ENCODE measurements around the gene NUP153. TPM values are rescaled to one million over a fixed set of nuclear protein-coding genes. Genes with fewer than 3 reads are reported as not detected.

NUP153 gene
- total RNA-seq, 1 donor from 2014 or later: 33.5 TPM

DNA sequence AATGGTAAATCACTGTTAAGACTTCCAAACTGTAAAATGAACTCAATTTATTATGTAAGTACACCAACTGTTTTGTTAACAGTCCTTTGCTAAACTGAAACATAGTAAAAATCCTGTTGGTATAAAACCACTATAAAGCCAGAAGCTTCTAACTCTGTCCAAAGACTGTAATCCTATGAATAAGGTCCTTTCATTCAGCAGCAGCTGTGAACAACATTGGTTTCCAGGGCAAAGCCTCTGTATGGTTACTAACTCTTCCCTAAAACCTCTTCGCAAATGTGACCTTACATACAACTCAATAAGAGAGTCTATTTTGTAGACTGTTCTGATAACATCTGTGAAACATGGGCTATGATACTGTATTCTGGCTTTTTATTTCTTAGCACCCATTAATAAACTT, 40.1 kb downstream of the NUP153 start:
- TF ChIP-seq, protein P1, sequence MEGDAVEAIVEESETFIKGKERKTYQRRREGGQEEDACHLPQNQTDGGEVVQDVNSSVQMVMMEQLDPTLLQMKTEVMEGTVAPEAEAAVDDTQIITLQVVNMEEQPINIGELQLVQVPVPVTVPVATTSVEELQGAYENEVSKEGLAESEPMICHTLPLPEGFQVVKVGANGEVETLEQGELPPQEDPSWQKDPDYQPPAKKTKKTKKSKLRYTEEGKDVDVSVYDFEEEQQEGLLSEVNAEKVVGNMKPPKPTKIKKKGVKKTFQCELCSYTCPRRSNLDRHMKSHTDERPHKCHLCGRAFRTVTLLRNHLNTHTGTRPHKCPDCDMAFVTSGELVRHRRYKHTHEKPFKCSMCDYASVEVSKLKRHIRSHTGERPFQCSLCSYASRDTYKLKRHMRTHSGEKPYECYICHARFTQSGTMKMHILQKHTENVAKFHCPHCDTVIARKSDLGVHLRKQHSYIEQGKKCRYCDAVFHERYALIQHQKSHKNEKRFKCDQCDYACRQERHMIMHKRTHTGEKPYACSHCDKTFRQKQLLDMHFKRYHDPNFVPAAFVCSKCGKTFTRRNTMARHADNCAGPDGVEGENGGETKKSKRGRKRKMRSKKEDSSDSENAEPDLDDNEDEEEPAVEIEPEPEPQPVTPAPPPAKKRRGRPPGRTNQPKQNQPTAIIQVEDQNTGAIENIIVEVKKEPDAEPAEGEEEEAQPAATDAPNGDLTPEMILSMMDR (IDR thresholded peaks at IDR 0.05): no peak
- Histone ChIP-seq H3K4me1 (no peaks in the 10 kb centered on the region), H3K27me3 (no peaks in the 10 kb centered on the region), H3K36me3 (peaks cover 83% of the 10 kb centered on the region), H3K27ac (no peak overlapping the region), H3K4me3 (no peak overlapping the region), H3K9me3 (no peaks in the 10 kb centered on the region)
- no peak for ATAC-seq
- intact Hi-C loops (cut with DNase I): no loop called here
- no peak for DNase-seq

DNA sequence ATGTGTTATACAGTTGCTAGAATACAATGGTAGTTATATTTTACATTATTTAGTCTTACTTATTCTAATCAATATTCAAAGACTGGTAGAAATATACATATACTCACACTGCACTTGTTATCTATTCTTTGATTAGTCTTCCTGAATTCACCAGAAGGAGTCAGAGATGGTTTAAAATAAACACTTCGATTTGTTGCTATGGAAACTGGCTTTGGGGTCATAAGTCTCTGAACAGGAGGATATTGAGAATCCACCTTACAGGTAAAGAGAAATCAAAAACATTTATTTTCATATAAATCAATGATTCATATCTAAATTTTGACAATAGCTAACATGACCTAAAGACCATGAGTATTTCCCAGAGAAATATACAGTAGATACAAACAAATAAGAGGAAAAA, 41.6 kb downstream of the NUP153 start:
- TF ChIP-seq, protein P1 (IDR thresholded peaks at IDR 0.05): no peak
- no peak overlapping the region for H3K4me3 ChIP-seq
- H3K4me1 ChIP-seq: no peaks in the 10 kb centered on the region
- no peaks in the 10 kb centered on the region for H3K27me3 ChIP-seq
- DNase-seq (no peak), ATAC-seq (no peak)
- H3K36me3 ChIP-seq: peaks cover 87% of the 10 kb centered on the region
- no peaks in the 10 kb centered on the region for H3K9me3 ChIP-seq
- intact Hi-C loops (cut with DNase I): no loop called here
- no peak overlapping the region for H3K27ac ChIP-seq

DNA sequence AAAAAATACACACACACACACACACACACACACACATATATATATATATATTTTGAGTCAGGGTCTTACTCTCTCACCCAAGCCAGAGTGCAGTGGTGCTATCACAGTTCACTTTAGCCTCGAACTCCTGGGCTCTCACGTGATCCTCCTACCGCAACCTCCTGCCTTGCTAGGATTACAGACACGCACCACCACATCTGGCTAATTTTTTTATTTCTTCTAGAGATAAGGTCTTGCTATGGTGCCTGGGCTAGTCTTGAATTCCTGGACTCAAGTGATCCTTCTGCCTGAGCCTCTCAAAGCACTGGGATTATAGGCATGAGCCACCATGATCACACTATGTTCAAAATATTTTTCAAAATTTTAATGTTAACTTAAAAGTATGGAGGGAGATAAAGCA, 43.5 kb downstream of the NUP153 start:
- peaks cover 92% of the 10 kb centered on the region for H3K36me3 ChIP-seq
- no peak overlapping the region for H3K27ac ChIP-seq

DNA sequence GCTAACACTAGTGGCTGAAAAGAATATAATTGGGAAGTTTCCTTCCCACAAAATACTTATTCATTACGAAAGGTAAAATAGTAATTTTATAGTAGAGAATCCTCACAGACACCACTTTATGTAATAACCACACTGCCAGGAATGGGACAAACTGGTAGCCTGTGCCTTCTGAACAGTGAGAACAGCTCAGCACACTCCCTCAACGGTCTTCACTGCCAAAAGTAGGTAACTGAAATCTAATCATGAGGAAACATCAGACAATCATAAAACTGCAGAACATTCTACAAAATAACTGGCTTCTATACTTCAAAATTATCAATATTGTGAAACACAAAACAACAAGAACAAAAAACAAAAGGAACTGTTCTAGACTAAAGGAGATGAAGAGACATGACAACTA, 44.1 kb downstream of the NUP153 start:
- no peak for ATAC-seq
- DNase-seq: no peak
- Histone ChIP-seq H3K9me3 (no peaks in the 10 kb centered on the region), H3K27me3 (no peaks in the 10 kb centered on the region), H3K4me3 (no peak overlapping the region), H3K4me1 (no peaks in the 10 kb centered on the region), H3K36me3 (peaks cover 90% of the 10 kb centered on the region), H3K27ac (no peak overlapping the region)
- TF ChIP-seq, protein P1 (IDR thresholded peaks at IDR 0.05): no peak
- intact Hi-C loops (cut with DNase I): no loop called here

More for the DNA sequence above, 43.5 kb downstream of the NUP153 start:
- intact Hi-C loops (cut with DNase I): no loop called here
- DNase-seq (no peak), ATAC-seq (no peak)
- no peak overlapping the region for H3K4me3 ChIP-seq
- H3K9me3 ChIP-seq: no peaks in the 10 kb centered on the region
- TF ChIP-seq, protein P1 (IDR thresholded peaks at IDR 0.05): no peak
- H3K4me1 ChIP-seq: no peaks in the 10 kb centered on the region
- no peaks in the 10 kb centered on the region for H3K27me3 ChIP-seq

DNA sequence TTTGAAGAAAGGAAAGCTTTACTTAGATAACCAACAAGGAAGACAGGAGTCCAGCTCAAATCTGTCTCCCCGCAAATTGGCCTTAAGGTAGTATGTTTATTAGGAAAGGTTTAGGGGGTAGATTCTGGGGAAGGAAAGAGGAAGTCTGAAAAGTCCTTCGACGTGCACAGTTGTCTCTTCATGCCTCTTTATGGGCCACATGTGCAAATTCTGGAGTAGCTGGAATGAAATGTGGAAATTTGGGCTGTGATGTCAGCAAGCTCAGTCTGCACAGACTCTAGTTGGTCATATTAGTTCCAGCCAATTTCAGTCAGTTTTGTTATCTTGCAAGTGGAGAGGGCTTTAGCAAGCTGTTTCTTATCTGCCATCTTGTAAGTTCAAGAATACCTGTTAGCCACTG, 50.1 kb downstream of the NUP153 start:
- TF ChIP-seq, protein P1 (IDR thresholded peaks at IDR 0.05): no peak
- no peak for ATAC-seq

DNA sequence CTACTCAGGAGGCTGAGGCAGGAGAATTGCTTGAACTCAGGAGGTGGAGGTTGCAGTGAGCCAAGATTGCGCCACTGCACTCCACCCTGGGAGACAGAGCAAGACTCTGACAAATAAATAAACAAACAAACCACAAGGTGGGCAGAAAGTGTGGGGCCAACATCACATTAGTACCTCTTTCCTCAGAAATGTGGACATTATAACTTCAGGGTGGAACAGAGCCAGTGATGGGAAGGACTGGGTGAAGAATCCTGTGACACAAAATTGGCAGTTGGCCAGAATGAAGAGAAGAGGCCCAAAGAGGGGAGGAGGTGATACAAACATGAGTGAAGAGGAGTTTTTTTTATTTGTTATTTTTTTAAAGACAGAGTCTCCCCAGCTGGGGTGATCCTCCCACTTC, 50.6 kb downstream of the NUP153 start:
- Histone ChIP-seq H3K4me3 (no peak overlapping the region), H3K9me3 (no peaks in the 10 kb centered on the region), H3K4me1 (no peaks in the 10 kb centered on the region), H3K27ac (no peak overlapping the region), H3K36me3 (peaks cover 61% of the 10 kb centered on the region), H3K27me3 (no peaks in the 10 kb centered on the region)
- TF ChIP-seq, protein P1 (IDR thresholded peaks at IDR 0.05): no peak
- DNase-seq: no peak
- intact Hi-C loops (cut with DNase I): no loop called here
- ATAC-seq: no peak

More for the DNA sequence above, 50.1 kb downstream of the NUP153 start:
- no peaks in the 10 kb centered on the region for H3K9me3 ChIP-seq
- intact Hi-C loops (cut with DNase I): no loop called here
- no peak for DNase-seq
- peaks cover 62% of the 10 kb centered on the region for H3K36me3 ChIP-seq
- H3K27ac ChIP-seq: no peak overlapping the region
- H3K4me3 ChIP-seq: no peak overlapping the region
- H3K27me3 ChIP-seq: no peaks in the 10 kb centered on the region
- no peaks in the 10 kb centered on the region for H3K4me1 ChIP-seq

All from upper lobe of right lung (tissue), 1 donor.